ENCODE data around the gene QRICH2.
"Not testable (repeated sequence)": the region's sequence is repeated elsewhere in the genome, so short reads cannot be mapped to it uniquely, and the experiment has no call there.

Gene QRICH2

DNA sequence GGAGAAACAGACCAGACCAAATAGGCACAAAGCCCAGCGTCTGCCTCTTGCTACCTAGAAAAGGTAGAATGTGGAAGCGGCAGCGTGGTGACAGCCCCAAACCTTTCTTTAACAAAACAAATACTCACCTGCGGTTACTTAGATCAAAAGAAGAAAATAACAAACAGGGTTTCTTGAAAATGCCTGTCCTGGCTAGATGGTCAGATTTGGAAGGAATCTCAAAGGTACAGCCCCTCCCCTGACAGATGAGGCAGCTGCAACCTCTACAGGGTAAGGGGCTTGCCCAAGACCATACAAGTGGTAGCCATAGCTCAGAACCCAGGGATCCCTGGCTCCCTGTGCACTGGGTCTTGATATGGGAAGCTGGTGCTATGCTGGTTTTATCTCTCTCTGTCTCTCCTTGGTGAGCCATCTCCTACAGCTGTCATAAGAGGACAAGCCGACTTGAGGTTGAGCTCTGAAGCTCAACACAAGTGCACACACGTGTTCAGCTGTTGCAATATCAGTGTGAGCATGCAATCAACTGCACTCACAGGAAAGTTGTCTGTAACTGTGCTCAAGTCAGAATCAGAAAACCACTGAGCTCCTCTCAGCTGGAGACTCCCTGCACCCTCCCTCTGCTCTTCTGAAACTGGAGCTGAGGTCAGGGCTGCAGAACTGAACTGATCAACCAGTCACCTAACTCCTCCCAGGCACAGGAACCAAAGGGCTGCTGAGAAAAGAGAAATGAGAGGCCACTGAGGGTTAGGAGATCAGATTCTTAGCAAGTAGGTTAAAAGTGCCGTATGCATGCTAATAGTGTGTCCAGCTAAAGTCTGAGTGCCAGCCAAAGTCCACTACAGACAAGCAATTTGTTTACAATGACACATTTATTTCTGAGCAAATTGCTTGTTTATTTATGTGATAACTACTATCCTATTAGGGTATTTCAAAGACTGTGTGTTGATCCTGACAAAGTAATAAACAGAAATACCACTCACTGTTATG is 61.7 kb downstream of the QRICH2 start:
- DNase-seq = no peak

DNA sequence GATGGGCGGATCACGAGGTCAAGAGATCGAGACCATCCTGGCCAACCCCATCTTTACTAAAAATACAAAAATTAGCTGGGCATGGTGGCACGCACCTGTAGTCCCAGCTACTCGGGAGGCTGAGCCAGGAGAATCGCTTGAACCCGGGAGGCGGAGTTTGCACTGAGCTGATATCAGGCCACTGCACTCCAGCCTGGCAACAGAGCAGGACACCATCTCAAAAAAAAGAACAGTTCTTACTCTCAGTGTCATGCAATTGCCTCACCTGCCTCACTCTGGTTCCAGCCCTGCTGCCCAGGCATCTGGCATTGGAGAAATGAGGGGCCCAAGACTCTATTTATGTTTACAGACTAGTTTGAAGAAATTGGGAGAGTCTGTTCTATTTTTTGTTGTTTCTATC is 63.4 kb downstream of the QRICH2 start:
- not testable (repeated sequence) for DNase-seq

DNA sequence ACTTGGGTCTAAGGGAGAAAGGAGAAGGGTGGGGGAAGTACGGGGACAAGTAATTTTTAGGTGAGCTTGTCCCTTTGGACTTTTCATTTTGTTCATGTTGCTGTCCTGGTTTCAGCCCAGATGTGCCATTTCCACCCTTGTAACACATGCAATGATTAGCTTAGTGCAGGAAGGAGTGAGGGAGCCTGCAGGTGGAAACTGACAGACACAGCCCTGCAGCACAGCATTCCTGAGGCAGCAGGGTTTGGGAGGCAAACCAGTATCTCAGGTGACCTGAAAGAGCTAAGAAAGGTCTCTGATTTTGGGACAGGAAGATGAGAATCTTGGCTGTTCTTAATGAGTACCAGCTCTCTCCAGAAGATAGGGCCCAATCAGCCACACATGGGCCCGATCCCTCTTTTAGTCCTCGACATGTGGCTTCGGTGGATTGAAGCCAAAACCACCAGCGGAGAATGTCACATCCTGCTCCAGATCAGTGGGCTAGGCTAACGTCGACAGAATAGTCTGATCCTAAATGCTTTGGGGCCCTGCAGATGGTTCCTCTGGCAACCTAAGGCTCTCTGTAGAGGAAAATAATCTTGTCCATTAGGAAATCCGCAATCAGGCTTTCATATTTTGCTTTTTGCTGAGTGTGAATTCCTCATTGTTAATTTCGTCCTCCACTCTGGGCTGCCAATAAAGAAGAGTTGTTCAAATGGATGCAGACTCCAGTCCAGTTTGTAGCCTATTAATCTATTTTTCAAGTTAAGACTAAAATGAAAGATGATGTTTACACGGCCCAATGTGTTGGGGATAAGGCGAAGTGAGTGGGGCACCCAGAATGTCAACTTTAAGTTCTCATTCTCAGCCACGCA is 64.0 kb downstream of the QRICH2 start:
- DNase-seq = no peak

DNA sequence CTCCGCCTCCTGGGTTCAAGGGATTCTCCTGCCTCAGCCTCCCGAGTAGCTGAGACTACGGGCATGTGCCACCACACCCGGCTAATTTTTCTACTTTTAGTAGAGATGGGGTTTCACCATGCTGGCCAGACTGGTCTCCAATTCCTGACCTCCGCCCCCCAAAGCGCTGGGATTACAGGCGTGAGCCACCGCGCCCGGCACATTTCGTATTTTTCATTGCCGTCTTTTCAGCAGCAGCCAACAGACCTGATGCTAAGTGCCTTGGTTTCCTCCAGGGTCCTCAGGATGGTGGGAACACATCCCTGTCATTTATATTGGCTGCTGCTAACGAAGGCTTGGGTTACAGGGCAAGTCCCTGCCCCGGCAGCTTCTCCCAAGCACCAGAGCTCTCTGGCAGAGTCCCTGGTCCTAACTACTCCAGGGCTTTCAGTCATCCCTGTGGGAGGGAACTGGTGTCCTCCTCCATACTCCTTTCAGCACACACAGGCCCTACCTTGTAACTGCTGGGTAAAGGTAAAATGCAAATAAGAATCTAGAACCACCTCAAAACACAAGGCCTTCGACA is 66.3 kb downstream of the QRICH2 start:
- DNase-seq = no peak

DNA sequence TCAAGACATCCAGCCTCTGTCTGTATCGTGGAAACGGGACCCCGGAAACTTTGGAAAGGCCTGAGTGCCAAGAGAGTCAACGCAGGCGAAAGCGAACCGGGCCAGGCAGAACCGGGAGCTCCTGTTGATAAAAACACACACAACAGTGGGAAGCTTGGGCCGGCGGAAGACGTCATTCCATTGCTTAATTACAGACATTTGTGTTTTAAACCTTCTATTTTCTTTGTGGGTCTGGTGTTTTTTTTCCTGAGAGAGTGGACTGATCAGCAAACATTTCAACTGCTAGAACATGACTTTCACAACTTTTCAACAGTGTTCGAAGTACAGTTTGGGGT is 66.9 kb downstream of the QRICH2 start:
- DNase-seq = no peak

DNA sequence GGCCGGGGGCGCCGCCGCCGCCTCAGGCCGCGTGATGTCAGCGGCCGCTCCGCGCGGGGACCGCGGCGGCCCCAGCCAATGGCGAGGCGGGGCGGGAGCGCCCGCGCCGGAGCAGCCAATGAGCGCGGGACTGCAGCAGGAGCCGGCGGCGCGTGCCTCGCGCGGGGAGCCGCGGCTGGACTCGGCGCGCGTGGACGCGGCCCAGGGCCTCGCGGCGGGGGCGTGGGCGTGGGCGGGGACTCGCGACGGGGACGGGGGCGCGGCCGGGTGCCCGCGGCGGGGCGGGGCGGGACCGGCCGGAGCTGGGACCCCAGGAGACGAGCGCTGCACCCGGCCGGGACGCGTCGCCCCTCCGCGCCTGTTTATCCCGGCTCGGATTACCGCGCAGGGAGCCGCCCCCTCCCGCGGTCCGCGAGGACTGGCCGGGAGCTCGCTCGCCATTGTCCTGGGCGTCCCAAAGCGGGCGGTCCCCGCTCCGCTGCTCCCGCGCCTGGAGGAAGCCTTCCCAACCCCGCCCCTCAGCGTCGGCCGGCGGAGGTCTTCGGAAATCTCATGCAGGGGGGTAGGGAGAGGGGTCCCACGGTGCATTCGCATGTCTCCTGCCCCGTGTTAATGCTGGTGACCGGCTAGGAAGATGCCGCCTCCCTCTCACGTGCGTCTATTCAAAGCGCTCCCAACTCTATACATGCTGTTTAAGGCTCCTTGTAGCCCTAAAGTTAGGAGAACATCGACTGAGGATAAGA is 67.4 kb downstream of the QRICH2 start, which contains the start of gene RNF157:
TSS of gene RNF157 (minus strand) at position 33 of the 743 bp plus-strand sequence. CDS start 253 bp downstream, outside the sequence.
- DNase-seq = peak; percentile 72 to 80

DNA sequence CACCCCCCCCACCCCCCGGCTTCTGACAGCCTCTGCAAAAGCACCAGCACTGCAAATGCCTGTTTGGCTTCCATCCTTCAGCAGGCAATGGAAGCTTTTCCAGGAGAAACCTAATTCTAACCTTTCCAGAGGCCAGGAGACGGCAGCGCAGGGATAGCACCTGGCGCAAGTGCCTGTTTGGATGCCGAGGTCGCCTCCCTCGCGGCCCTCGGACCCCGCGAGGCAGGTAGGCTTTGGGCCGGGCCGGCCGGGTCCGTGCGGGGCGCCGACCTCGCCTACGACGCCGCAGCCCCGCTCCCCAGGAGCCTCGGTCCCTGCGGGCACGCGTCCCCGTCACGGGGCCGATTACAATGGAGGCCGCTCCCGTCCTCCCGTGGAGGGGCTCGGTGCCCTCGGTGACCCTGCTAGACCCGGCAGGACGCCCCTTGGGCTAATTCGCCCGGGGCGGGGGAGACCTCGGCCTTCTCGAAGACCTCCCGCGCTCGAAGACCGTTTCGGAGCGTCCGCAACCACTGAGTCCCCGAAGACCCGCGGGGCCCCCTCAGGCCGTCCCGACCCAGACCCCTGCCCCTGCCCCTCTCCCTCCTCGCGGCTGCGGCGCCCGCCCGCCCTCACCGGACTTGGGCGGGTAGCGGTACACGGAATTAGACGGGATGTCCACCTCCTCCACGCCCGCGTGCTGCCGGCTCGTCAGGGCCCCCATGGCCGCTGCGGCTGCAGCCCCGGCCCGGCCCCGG is 68.4 kb downstream of the QRICH2 start:
- DNase-seq = no peak

DNA sequence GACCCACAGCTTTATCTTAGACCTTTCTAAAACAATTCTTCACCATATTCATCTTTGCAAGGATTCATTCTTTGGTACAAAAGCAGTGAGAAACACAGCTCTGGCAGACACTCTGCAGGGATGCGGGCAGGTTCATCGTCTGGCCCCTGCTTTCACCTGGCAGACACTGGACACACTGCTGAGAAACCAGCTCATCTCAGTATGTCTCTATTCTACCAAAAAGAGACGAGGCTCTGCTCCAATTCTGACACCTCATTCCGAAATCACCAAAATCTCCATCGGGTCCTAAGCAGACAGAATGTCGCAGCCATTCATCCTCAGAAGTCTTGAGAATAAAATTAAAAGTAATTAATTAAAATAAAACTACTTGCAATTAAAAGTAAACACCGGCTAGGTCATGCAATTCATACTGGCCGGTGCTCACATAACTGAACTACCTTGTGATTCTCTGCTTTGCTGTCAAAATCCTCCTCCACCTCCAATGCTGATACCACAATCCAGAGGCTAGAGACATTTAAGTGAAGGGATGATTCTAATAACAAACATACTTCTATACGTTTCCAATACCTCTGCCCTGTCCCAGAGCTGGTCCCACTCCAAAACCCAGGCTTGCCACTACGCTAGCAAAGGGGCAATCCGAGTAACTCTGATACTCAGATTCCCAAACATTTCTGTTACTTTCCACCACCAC is 69.1 kb downstream of the QRICH2 start:
- DNase-seq = no peak

DNA sequence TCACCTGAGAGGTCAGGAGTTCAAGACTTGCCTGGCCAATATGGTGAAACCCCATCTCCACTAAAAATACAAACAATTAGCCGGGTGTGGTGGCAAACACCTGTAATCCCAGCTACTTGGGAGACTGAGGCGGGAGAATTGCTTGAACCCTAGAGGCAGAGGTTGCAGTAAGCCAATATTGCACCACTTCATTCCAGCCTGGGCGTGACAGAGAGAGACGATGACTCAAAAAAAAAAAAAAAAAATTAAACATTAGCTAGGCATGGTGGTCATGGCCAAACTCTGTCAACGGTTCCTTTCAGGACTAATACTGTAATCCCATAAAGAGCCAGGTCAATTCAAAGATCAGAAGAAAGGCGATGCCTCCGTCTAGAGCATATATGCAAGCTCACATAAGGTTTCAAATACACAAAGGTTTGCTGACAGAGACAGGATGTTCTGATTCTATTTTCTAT is 70.2 kb downstream of the QRICH2 start:
- DNase-seq = no peak

DNA sequence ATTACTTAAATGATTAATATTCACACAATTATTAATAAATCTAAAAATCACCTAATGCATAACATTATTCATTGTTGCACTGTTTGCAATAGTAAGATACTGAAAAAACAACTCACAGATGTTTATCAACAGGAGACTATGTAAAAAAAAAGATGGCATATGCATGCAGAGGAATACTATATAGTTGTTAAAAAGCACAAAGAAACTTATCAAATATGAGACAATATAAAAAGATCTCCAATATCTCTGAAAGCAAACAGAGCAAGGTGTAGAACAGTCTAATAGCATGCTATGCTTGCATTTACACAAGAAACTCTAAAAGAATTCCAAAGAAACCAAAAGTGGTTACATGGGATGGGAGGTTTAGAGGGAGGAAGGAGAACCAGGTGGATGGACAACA is 71.5 kb downstream of the QRICH2 start:
- DNase-seq = no peak

DNA sequence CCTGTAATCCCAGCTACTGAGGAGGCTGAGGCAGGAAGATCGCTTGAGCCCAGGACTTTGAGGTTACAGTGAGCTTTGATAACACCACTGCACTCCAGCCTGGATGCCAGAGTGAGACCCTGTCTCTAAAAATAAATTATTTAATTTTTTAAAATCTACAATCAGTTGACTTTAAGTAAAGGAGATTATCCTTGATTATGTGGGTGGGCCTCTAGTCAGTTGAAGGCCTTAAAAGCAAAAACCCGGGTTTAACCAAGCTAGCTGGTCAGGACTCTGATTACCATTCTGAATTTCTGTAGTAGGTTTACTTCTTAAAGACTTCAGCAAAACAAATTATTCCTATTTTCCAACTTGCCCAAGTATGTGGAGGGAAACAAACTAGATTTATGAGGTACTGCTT is 72.2 kb downstream of the QRICH2 start:
- no peak for DNase-seq

DNA sequence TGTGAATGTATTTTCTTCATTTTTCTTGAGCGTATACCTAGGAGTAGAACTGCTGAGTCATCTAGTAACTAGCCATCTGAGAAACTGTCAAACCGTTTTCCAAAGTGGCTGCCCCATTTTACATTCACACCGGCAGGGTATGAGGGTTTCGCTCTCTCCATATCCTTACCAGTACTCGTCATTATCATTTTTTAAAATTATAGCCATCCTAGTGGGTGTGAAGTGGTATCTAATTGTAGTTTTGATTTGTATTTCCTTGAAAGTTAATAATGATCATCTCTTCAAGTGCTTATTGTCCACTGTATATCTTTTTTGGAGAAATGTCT is 73.8 kb downstream of the QRICH2 start:
- no peak for DNase-seq

DNA sequence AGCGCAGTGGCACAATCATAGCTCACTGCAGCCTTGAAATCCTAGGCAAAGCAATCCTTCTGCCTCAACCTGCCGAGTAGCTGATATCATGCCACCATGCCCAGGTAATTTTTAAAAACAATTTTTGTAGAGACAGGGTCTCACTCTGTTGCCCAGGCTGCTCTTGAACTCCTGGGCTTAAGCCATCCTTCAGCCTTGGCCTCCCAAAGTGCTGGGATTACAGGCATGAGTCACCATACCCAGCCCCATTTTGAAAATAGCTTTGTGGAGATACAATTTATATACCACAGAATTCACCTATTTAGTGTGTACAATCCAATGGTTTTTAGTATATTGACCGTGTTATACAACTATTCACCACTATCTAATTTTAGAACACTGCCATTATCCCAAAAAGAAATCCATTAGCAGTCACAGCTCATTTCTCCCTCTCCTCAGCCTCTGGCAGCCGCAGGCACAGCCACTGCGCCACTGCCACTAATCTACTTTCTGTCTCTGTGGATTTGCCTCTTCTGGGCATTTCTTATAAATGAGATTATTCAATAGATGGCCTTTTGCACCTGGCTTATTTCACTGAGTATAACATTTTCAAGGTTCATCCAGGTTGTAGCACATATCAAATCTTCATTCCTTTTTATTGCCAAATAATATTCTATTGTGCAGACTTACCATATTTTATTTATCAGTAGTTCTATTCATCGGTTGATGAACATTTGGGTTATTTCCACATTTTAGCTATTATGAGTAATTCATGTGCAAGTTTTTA is 74.3 kb downstream of the QRICH2 start:
- DNase-seq = no peak

DNA sequence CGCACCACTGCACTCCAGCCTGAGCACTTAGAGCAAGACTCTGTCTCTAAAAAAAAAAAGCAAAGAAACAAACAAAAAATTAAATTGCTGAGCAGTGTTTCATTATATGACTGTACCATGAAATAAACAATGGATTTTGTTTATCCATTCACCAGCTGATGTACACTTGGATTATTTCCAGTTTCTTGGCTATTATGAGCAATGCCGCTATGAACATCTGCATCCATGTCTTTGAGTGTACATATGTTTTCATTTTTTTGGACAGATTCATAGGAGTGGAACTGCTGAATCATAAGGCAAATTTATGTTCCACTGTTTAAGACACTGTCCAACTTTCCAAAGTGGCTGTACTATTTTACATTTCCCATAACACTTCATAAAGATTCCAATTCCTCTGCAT is 75.7 kb downstream of the QRICH2 start:
- no peak for DNase-seq

DNA sequence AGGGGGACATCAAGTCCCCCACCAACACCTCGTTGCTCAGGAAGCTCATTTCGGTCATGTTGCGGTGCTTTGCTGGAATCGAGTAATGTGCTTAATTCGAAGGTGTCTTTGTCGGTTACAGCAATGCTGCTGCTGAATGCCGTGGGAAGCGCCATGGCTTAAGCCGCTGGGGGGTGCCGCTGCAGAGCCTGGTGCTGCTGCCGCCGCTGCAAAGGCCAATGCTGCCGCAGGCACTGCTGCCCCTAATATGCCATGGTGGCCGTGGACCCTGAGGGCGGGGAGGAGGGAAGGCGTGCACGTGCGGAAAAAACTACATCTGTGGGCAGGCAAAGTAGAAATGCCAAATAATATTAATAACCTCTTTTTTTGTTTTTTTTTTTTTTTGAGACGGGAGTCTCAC is 81.3 kb downstream of the QRICH2 start:
- DNase-seq = not testable (repeated sequence)

DNA sequence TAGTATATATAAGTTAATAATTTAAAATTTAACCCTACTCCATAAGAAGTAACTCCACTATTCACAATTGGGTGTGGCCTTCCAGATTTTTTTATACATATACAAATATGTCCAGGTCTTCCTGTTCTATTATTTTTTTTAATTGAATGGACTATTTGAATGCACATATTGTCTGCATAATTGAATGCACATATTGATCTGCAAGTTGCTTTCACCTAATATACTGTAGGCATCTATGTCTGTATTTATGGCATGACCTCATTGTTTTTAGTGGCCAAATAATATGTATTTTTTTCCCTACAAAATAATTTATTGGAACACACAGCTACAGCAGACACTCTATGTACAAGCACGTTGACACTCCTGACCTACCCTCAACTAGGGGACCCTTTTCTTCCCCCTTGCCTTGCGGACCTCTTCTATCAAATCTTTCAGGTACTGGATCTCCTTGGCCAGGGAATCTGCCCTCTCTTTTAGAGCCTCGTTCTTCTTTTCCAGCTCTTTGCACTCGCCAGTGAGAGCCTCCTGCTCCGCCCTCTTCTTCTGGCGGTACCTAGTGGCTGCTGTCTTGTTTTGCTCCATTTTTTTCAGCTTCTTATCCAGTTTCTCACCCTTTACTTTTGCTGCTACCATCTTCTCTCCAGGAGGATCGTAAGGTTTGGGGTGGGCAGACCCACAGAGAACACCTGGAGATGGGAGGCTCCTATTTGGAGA is 82.5 kb downstream of the QRICH2 start:
- not testable (repeated sequence) for DNase-seq
